CD14-positive monocyte (primary cell): ENCODE measurements around the gene BTBD19. TPM values are rescaled to one million over a fixed set of nuclear protein-coding genes. Genes with fewer than 3 reads are reported as not detected.
A peak's percentile ranks its signal among the peaks of the same experiment; 100 is the strongest.

Experiments used
- DNase-seq, 3 donors: peaks; one replicate each; pipeline ENCODE4 v3.0.0-alpha.2; 2011 to 2022
- H2AFZ ChIP-seq: 2 replicates; pipeline ENCODE4 v1.6.0; 2012; ENCODE audit warnings: mild to moderate bottlenecking, low read depth, low read length, inconsistent platforms; ENCODE audit not compliant: insufficient read depth, poor library complexity, severe bottlenecking
- H3K27ac ChIP-seq, 2 donors: 1 replicate in 1 of 2; 2 replicates in 1 of 2; pipeline ENCODE4 v1.5.1; 2012 to 2013; ENCODE audit warnings: low read length in 2 of 2, control low read depth in 1 of 2, inconsistent platforms in 1 of 2, low read depth in 1 of 2, mild to moderate bottlenecking in 1 of 2
- H3K27me3 ChIP-seq, 2 donors: one replicate each; pipeline versions ENCODE4 v1.6.0 to v1.6.1; 2011 to 2013; ENCODE audit warnings: low read length in 2 of 2; ENCODE audit not compliant: control insufficient read depth in 2 of 2, insufficient read depth in 2 of 2
- H3K36me3 ChIP-seq, 2 donors: replicated peaks in 1 of 2; 1 replicate in 1 of 2; 2 replicates in 1 of 2; pipeline versions ENCODE4 v1.5.1 to v1.6.1; 2012 to 2013; ENCODE audit warnings: low read length in 2 of 2, control low read depth in 1 of 2, inconsistent platforms in 1 of 2, mild to moderate bottlenecking in 1 of 2; ENCODE audit not compliant: insufficient read depth in 2 of 2, control insufficient read depth in 1 of 2
- H3K4me1 ChIP-seq, 2 donors: 1 replicate in 1 of 2; 2 replicates in 1 of 2; pipeline versions ENCODE4 v1.5.1 to v1.6.1; 2012 to 2013; ENCODE audit warnings: low read length in 2 of 2, control low read depth in 1 of 2, inconsistent platforms in 1 of 2, mild to moderate bottlenecking in 1 of 2, moderate library complexity in 1 of 2; ENCODE audit not compliant: insufficient read depth in 2 of 2, control insufficient read depth in 1 of 2
- H3K4me2 ChIP-seq: replicated peaks from 2 replicates; pipeline ENCODE3; 2012; ENCODE audit warnings: low read length, moderate library complexity, mild to moderate bottlenecking; ENCODE audit not compliant: poor library complexity, severe bottlenecking; ENCODE audit errors: extremely low read depth
- H3K4me3 ChIP-seq, 3 experiments: fragments of 200-600 bp in 1 of 3; sonication (generic) in 1 of 3; replicated peaks in 1 of 3; 1 replicate in 2 of 3; 2 replicates in 1 of 3; pipeline ENCODE4 v1.5.1; 2011 to 2013; ENCODE audit warnings: low read length in 3 of 3, mild to moderate bottlenecking in 3 of 3, control low read depth in 2 of 3, low read depth in 2 of 3, inconsistent platforms in 1 of 3, moderate library complexity in 1 of 3
- H3K79me2 ChIP-seq: 2 replicates; pipeline ENCODE4 v1.6.0; 2012; ENCODE audit warnings: mild to moderate bottlenecking, control low read depth, inconsistent platforms, low read length, moderate library complexity; ENCODE audit not compliant: insufficient read depth
- H3K9ac ChIP-seq: 2 replicates; pipeline ENCODE4 v1.6.0; 2017; ENCODE audit warnings: low read length, mild to moderate bottlenecking; ENCODE audit not compliant: insufficient read depth, poor library complexity, severe bottlenecking
- H3K9me3 ChIP-seq, 2 donors: replicated peaks in 1 of 2; 1 replicate in 1 of 2; 2 replicates in 1 of 2; pipeline versions ENCODE4 v1.5.1 to v1.6.1; 2012 to 2013; ENCODE audit warnings: low read length in 2 of 2, control low read depth in 1 of 2; ENCODE audit not compliant: control insufficient read depth in 1 of 2, insufficient read depth in 1 of 2
- H4K20me1 ChIP-seq: 2 replicates; pipeline ENCODE4 v1.6.0; 2012; ENCODE audit warnings: mild to moderate bottlenecking, low read length, control low read depth, moderate library complexity; ENCODE audit not compliant: insufficient read depth
- H3K27ac Mint-ChIP-seq, 7 donors: one replicate each; pipeline ENCODE4 v1.8.0; 2020; ENCODE audit warnings: mild to moderate bottlenecking in 7 of 7, mixed read lengths in 7 of 7, moderate library complexity in 6 of 7, inconsistent platforms in 2 of 7
- H3K27me3 Mint-ChIP-seq, 3 donors: one replicate each; pipeline ENCODE4 v1.8.0; 2021 to 2022; ENCODE audit warnings: low read depth in 3 of 3, mild to moderate bottlenecking in 3 of 3, mixed read lengths in 3 of 3, moderate library complexity in 3 of 3, inconsistent platforms in 1 of 3
- H3K36me3 Mint-ChIP-seq, 2 donors: one replicate each; pipeline ENCODE4 v1.8.0; 2020; ENCODE audit warnings: mixed read lengths in 2 of 2, inconsistent platforms in 1 of 2, mild to moderate bottlenecking in 1 of 2
- H3K4me1 Mint-ChIP-seq: one replicate; pipeline ENCODE4 v1.8.0; 2020; ENCODE audit warnings: mild to moderate bottlenecking, mixed read lengths
- H3K4me3 Mint-ChIP-seq, 2 donors: one replicate each; pipeline ENCODE4 v1.8.0; 2020; ENCODE audit warnings: mild to moderate bottlenecking in 2 of 2, mixed read lengths in 2 of 2, moderate library complexity in 1 of 2
- H3K9me3 Mint-ChIP-seq, 7 donors: one replicate each; pipeline ENCODE4 v1.8.0; 2020 to 2022; ENCODE audit warnings: mixed read lengths in 7 of 7, mild to moderate bottlenecking in 6 of 7, moderate library complexity in 6 of 7, inconsistent platforms in 2 of 7
- WGBS: methylation state at CpG from one replicate; pipeline ENCODE4 v1.1.5; 2013; ENCODE audit warnings: missing lambda C conversion rate; ENCODE audit not compliant: insufficient coverage; 5-methylcytosine and 5-hydroxymethylcytosine counted together
- intact Hi-C, 2 donors: fragments of 100-400 bp; cut with micrococcal nuclease; formaldehyde crosslinking; loops; one replicate each; pipeline versions ENCODE4 v1.15.0 to v1.15.1; 2023
- polyA plus RNA-seq, 3 donors: library from polyadenylated mRNA; depleted of rRNA in 1 of 3; unstranded in 2 of 3; stranded (reverse) in 1 of 3; fragments of 300-500 nt in 2 of 3; fragments of >200 nt in 1 of 3; fragmentation: Illumina TruSeq in 2 of 3; gene quantifications; 1 replicate in 2 of 3; 2 replicates in 1 of 3; pipeline ENCODE4 v1.2.3, GENCODE V29; 2012 to 2021
- TF ChIP-seq, protein P1 (sequence below): fragments of 200-600 bp; IDR thresholded peaks from one replicate; pipeline ENCODE4 v1.8.0; 2022; ENCODE audit warnings: antibody characterized with exemption, mild to moderate bottlenecking

BTBD19 gene
- polyA plus RNA-seq, 3 donors, result 0.10 to 6.3 (median 0.73) TPM

DNA sequence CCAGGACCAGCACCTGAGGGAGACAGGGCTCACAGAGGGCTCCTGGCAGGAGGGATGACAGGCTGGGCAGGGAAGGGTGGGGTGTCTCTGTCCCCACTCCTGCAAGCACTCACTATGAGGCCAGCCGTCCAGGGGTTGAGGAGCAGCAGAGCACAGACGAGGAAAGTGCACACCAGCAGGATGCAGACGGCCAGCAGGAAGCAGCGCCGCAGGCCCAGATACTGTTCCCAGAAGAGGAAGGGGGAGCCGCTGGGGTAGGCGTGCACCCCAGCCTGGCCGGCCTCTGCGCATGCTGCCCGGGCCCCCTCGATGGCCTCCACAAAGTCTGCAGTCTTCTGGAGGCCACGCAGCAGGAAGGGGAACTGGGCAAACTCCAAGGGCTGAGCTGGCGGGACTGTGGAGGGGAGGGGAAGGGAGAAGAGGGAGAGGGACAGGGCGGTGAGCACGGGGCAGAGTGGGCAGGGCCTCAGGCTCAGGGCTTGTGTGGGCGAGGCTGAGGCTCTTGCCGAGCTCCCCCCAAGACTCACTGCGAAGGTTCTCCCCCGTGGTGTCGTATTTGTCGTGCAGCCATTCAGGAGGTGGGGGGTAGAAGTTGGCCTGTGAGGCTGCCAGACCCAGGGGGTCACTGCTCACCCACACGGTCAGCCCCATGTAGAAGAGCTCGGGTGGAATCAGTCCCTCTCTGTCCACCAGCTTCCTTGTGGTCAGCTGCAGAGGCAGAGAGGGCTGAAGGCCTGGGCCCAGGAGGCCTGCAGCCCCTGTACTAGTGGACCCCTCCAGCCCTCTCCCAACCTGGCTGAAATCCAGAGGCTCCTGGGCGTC is 18.3 kb downstream of the BTBD19 start:
- Histone ChIP-seq H3K9ac (peak overlapping the region; percentile 50), H3K4me2 (peak overlapping the region; percentile 72), H3K27me3 (no peaks in the 10 kb centered on the region), H3K9me3 (no peaks in the 10 kb centered on the region), H3K27ac (peak overlapping the region; percentile 29 to 67), H3K4me3 (peak overlapping the region in 1 of 3 experiments; percentile 68), H2AFZ (peak overlapping the region; percentile 88), H3K36me3 (no peaks in the 10 kb centered on the region), H4K20me1 (no peaks in the 10 kb centered on the region), H3K4me1 (peaks cover 30 to 44% of the 10 kb centered on the region in 2 donors), H3K79me2 (no peaks in the 10 kb centered on the region)
- H3K27me3 Mint-ChIP-seq, result peaks cover 0 to 5% (median 0%) of the 10 kb centered on the region in 3 donors
- H3K9me3 Mint-ChIP-seq, result peaks cover 0 to 3% (median 0%) of the 10 kb centered on the region in 7 donors
- intact Hi-C loops, result loop anchor here in 1 of 2 donors (5.0 kb wide), 1 partner anchor 39 kb away; the partner anchor contains the start of gene BEST4
- H3K4me1 Mint-ChIP-seq, result peaks cover 30% of the 10 kb centered on the region
- H3K4me3 Mint-ChIP-seq, result peak overlapping the region; percentile 66 to 83
- TF ChIP-seq, protein P1, sequence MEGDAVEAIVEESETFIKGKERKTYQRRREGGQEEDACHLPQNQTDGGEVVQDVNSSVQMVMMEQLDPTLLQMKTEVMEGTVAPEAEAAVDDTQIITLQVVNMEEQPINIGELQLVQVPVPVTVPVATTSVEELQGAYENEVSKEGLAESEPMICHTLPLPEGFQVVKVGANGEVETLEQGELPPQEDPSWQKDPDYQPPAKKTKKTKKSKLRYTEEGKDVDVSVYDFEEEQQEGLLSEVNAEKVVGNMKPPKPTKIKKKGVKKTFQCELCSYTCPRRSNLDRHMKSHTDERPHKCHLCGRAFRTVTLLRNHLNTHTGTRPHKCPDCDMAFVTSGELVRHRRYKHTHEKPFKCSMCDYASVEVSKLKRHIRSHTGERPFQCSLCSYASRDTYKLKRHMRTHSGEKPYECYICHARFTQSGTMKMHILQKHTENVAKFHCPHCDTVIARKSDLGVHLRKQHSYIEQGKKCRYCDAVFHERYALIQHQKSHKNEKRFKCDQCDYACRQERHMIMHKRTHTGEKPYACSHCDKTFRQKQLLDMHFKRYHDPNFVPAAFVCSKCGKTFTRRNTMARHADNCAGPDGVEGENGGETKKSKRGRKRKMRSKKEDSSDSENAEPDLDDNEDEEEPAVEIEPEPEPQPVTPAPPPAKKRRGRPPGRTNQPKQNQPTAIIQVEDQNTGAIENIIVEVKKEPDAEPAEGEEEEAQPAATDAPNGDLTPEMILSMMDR, result no peak
- H3K36me3 Mint-ChIP-seq, result no peaks in the 10 kb centered on the region
- DNase-seq, result peak; percentile 67 to 82 (median 81)
- WGBS, result 10% methylated on average over 23 of the region's 24 CpGs
- peak overlapping the region; percentile 67 to 91 (median 81) for H3K27ac Mint-ChIP-seq

DNA sequence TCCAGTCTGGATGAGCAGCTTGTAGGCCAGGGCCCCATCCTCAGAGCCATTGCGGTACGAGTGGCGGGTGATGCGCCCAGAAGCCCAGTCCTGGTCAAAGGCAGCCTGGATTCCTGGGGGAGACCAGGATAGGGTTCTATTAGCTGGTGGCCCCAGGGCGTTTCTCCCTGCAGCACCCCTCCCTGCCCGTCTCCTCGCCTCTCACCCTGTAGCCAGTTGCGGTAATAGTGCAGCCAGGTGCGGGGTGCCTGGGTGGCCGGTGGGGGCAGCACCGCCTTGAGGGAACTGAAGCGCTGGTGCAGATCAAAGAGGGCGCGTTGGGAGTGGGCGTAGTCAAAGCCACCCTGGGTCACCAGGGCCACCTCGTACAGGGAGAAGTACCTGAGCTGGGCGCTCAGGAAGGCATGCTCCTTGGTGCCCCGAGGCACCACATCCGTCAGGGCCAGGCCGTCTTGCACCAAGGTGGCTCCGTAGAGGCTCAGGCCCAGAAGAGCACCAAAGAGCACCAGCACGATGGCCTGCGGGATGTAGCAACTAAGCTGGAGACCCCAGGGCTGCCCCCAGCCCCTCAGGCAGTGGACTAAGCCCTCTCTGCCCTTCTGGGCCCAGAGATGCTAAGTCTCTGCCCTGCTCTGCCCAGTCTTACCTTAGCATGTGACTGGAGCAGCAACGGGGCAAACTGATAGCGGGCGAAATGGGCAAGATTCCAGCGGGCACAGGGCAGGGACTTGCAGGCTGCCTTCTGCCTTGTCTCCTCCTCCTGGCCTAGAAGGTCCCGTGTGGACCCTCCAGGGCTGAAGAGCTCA is 19.1 kb downstream of the BTBD19 start:
- Histone ChIP-seq H3K36me3 (no peaks in the 10 kb centered on the region), H3K9ac (no peak overlapping the region), H3K4me1 (peaks cover 30 to 46% of the 10 kb centered on the region in 2 donors), H3K27me3 (no peaks in the 10 kb centered on the region), H3K79me2 (no peaks in the 10 kb centered on the region), H3K4me2 (peak overlapping the region; percentile 72), H3K4me3 (peak overlapping the region in 1 of 3 experiments; percentile 68), H3K9me3 (no peaks in the 10 kb centered on the region), H3K27ac (peak overlapping the region; percentile 29 to 67), H2AFZ (peak overlapping the region; percentile 88), H4K20me1 (no peaks in the 10 kb centered on the region)
- TF ChIP-seq, protein P1, result no peak
- DNase-seq, result no peak
- H3K4me3 Mint-ChIP-seq, result no peak overlapping the region
- peak overlapping the region in 1 of 7 donors; percentile 61 for H3K27ac Mint-ChIP-seq
- 92% methylated on average over 26 of the region's 28 CpGs for WGBS
- no peaks in the 10 kb centered on the region for H3K36me3 Mint-ChIP-seq
- H3K4me1 Mint-ChIP-seq, result peaks cover 30% of the 10 kb centered on the region
- H3K9me3 Mint-ChIP-seq, result peaks cover 0 to 3% (median 0%) of the 10 kb centered on the region in 7 donors
- intact Hi-C loops, result loop anchor here in 1 of 2 donors (5.0 kb wide), 1 partner anchor 40 kb away; the partner anchor contains the start of gene BEST4
- H3K27me3 Mint-ChIP-seq, result peaks cover 0 to 5% (median 0%) of the 10 kb centered on the region in 3 donors
